Stimulated activated CD8-positive, alpha-beta memory T cell treated with anti-CD3 and anti-CD28 coated beads, Interleukin-15, amount 100 ng/mL, for 4 hours (primary cell): ENCODE results near the gene NDFIP2.
"Not testable (repeated sequence)": the region's sequence is repeated elsewhere in the genome, so short reads cannot be mapped to it uniquely, and the experiment has no call there.

Experiments
- DNase-seq, 2 donors: peaks; one replicate each; pipeline ENCODE4 v3.0.0-alpha.2; 2020; ENCODE audit warnings: low read depth in 2 of 2

Gene NDFIP2

GRCh38 chr13:79533781-79534400 lies 52.9 kb downstream of the NDFIP2 start:
- no peak for DNase-seq

- no peak for DNase-seq
Observed at GRCh38 chr13:79534596-79534995, 53.6 kb downstream of the NDFIP2 start.

- DNase-seq = no peak
Observed at GRCh38 chr13:79538757-79539156, 57.8 kb downstream of the NDFIP2 start.

GRCh38 chr13:79540504-79540903 lies 59.5 kb downstream of the NDFIP2 start:
- DNase-seq = no peak

GRCh38 chr13:79541426-79542049 lies 60.6 kb downstream of the NDFIP2 start:
- no peak for DNase-seq

- no peak for DNase-seq
Observed at GRCh38 chr13:79543883-79544282, 62.9 kb downstream of the NDFIP2 start.

- no peak for DNase-seq
Observed at GRCh38 chr13:79547211-79548195, 66.5 kb downstream of the NDFIP2 start.

- DNase-seq = no peak
Observed at GRCh38 chr13:79548902-79549301, 67.9 kb downstream of the NDFIP2 start.

GRCh38 chr13:79549355-79550106 lies 68.6 kb downstream of the NDFIP2 start:
- no peak for DNase-seq

GRCh38 chr13:79557666-79558065 lies 76.7 kb downstream of the NDFIP2 start:
- no peak for DNase-seq

- DNase-seq = no peak
Observed at GRCh38 chr13:79560954-79561353, 80.0 kb downstream of the NDFIP2 start.

GRCh38 chr13:79562557-79562956 lies 81.6 kb downstream of the NDFIP2 start:
- no peak for DNase-seq

- DNase-seq = no peak
Observed at GRCh38 chr13:79566118-79566517, 85.2 kb downstream of the NDFIP2 start.

- DNase-seq = no peak
Observed at GRCh38 chr13:79571147-79571546, 90.2 kb downstream of the NDFIP2 start.

GRCh38 chr13:79573892-79574291 lies 92.9 kb downstream of the NDFIP2 start:
- not testable (repeated sequence) for DNase-seq

GRCh38 chr13:79581870-79582315 lies 100.9 kb downstream of the NDFIP2 start:
- no peak for DNase-seq

- DNase-seq = no peak
Observed at GRCh38 chr13:79582896-79583295, 101.9 kb downstream of the NDFIP2 start.

GRCh38 chr13:79585033-79585432 lies 104.1 kb downstream of the NDFIP2 start:
- no peak for DNase-seq

GRCh38 chr13:79589603-79590393 lies 108.8 kb downstream of the NDFIP2 start:
- DNase-seq = no peak

GRCh38 chr13:79590394-79590676 lies 109.4 kb downstream of the NDFIP2 start:
- no peak for DNase-seq

GRCh38 chr13:79591493-79591892 lies 110.5 kb downstream of the NDFIP2 start:
- no peak for DNase-seq
